GM19324 (cell line): ENCODE results near the gene KIF1A.

ENCODE experiments used
- ATAC-seq: cut with Tn5 transposase; IDR thresholded peaks from one replicate; pipeline ENCODE4 v1.9.1; 2021; ENCODE audit warnings: mild to moderate bottlenecking, moderate library complexity; ENCODE audit not compliant: unreplicated experiment, low FRiP score

KIF1A gene

DNA sequence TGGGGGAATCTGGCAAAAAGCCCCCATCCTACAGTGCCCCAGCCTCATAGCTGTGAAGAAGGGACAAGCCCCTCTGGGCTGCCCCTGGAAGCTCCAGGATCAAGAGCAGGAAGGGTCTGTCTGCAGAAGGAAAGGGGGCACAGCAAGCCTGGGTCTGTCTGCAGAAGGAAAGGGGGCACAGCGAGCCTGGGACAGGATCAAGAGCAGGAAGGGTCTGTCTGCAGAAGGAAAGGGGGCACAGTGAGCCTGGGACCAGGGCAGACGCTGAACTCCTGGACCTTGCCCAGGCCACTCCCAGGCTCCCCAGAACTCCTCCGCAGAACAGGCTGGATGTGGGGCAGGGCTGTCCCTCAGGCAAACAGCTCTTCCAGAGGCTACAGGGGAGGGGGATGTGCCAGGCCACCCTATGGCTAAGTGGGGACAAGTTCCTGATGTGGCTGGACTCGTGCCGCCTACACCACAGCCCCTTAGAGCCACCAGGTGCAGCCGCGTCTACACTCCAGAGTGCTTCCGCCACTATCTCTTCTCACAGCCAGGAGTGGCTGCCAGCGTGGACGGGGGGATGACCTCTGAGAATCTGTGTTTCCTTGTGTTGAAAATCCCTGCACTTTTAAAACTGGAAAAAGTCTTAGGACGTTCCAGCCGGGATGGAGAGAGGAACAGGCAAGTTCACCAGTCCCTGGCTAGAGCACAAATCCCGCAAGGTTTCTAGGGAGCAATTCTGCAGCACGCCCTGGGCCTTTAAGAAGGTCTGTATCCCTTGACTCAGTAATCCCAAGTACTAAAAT is 20.8 kb downstream of the KIF1A start:
- no peak for ATAC-seq

DNA sequence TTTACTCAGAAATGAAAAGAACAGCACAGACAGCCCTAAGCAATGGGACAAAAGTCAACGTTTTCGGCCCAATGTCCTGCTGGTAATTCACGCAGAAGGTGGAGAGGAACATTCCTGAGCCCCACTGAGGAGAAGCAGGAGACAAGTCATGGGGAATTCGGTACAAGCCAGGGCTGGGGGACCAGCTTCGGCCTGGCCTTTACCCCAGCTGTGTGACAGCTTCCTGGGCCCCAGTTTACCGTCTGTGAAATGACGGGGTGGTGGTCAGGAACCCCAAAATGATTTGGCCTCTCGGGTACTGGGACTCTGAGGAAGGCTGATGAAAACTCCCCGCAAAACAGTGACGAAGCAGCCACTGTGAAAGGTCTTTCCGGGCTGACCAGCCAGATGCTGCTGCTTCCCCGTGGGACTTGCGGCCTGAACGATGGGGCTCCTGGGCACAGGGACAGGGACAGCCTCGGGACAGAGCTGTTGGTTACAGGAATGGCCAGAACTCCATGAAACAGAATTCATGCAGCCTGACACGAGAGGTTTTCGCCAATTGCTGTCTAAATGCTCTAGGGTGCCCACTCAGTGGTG is 21.6 kb downstream of the KIF1A start:
- ATAC-seq: no peak

DNA sequence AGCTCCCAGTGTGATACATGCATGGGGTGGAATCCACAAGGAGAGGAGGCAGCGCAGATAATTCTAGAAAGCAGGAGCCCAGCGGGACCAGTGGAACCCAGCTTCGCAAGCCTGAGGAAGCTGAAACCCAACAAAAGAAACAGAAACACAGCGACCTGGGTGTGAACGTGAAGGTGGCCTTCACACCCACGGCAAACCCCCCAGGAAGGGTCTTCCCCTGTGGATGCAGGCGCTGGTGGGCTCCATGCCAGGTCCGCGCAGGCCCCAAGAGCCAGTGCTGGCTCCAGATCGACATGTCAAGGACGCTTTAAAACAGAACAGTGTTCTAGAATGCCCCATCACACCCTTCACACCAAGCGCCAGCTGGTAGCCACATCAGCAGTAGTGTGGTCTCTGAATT is 22.1 kb downstream of the KIF1A start:
- ATAC-seq: no peak

DNA sequence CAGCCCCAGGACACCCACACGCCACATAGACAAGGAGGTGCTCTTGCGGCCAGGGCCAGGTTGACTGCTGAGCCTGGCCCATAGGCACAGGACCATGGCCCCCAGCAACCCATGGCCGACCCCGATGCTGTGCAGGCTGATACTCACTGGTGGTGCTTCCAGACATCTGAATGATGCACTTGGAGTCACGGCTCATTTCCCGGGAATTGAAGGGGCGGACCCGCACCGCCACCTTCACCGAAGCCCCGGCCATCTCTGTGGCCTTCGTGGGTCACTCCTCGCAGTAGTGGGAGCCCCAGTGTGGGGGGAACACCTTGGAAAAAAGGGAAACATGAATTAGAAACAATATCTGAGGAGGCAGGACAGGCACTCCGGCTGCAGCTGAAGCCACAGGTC is 22.5 kb downstream of the KIF1A start:
- no peak for ATAC-seq

DNA sequence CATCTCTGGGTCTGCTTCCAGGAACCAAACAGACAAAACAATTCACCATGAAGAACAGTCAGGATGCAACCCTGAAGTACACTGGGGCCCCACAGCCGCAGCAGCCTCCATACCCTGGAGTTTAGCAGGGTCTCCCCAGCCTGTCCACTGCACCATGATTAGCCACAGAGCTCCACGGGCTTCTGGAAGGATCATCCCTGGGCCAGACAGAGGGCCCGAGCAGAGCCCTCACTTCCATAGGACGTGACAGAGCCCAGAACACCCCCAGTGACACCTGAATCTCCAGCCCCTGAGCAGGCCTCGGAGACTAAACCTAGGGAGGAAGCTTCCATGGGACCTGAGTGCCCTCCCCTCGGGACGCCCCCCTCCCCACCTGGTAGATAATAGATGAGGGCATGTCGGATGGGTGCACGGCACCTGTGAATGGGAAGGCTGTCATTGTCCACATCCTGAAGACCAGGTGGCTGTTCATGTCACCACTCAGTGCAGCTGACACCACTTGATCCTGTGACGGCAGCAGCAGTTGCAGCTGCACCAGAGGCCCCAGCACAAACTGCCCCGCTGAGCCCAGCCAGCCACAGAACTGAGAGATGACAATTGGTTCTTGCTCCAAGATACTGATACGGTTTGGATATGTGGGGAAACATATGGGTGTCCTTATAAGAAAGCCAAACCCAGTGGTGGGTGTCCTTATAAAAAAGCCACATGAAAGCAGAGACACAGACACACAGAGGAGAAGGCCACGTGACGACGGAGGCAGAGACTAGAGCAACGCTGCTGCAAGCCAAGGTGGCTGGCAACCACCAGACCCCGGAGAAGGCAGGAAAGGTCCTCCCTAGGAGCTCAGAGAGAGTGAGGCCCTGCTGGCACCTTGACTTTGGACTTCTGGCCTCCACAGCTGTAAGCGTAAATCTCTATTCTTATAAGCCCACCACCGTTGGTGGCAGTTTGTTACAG is 23.2 kb downstream of the KIF1A start:
- no peak for ATAC-seq

DNA sequence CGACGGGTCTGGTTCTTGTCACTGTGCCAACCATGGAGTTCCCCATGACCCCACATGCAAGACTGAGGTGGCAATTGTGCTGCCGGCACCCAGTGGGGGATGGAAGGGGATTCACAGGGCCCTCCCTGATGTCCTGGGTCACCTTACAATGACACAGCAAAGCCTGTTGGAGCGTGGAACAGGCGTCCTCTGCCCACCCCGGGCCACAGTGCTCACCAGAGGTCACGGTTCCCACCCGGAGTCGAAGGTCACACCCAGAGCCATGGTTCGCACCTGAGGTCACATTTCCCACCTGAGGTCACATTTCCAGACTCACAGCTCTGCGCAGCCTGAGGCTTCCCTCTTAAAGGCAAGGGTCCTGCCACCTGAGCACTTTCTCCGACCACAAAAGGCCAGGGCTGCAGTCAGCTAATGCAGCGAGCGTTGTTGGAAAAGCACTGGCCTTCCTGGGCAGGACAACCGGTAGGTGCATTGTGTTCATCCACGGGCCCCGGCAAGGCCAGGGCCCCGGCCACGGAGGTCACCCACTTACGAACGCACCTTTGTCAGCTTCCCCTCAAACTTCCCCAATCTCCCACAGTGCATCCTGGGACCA is 24.0 kb downstream of the KIF1A start:
- no peak for ATAC-seq

DNA sequence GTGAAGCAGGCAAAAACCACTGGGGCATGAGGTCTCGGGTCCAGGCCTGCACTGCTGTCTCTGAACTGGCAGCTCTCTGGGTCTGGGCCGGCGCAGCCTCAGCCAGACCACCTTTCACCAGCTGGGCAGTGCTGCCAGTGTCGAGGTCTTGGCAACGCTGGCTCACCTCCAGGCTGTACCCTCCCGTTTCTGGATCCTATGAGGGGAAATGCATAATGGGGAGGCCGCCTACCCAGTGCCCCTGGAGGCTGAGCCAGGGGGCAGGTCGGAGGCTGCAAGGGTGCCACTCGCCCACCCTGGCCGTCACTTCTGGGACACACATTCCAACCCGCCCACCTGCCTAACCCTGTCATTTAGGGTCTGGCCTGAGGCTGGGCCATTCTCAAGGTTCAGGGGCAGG is 24.6 kb downstream of the KIF1A start:
- ATAC-seq: no peak

DNA sequence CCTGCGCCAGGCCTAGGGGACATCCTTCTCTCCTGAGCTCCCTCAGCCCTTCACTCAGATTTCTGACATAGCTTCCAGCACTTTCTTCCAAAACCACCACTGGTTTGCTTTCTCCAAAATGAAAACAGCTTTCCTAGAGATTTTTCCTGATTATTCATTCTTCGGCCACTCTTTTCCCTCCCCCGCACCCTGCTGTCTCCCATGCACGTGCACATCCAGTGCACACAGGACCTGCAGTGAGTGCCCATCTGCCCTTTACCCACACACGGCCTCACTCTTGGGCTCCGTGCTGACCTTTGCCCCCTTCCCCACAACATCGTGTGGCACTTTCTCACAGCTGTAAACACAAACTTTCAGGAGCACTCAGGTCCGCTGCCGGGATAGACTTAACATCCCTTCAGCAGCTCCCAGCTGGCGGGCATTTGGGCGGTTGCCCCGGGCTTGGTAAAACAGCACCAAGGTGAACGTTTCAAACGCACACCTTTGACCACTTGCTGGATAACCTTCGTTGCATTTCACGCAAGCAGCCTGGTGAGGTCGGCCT is 25.8 kb downstream of the KIF1A start:
- ATAC-seq: no peak

DNA sequence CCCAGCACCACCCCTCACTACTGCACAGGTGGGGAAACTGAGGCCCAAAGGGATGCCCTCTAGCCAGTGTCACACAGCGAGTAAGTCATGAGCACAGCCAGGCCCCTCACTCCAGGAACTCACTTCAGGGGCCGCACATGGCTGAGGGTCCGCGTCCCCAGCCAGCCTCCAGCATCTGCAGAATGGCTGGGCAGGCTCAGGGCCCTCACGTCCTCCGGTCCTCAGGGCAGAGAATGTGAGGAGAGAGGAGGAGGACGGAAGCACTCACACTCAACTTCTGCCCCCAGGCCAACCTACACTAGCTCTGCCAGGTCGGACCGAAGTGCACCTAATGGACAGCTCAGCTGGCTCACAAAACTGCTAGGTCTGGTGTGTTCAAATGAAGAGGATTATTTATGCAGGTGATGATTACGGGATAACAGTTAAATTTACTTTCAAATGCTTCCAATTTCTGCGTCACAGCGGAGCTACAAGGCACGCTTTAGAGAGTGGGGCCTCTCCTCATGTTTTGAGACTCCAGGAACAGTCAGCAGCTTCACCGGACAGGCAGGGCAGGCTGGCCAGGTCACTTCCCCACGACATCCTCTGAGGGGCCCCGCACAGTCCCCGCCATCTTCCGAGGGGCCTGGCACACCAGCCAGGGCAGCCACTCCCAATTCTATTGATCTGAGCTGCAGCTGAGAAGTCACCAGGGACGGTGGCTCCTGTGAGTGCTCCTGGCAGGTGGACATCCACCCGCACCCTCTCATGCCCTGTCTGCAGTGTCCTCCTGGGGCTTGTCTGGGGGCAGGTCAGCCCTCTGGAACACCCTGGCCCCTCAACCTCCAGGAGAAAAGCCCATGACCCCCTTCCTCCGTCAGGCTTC is 26.5 kb downstream of the KIF1A start:
- no peak for ATAC-seq

DNA sequence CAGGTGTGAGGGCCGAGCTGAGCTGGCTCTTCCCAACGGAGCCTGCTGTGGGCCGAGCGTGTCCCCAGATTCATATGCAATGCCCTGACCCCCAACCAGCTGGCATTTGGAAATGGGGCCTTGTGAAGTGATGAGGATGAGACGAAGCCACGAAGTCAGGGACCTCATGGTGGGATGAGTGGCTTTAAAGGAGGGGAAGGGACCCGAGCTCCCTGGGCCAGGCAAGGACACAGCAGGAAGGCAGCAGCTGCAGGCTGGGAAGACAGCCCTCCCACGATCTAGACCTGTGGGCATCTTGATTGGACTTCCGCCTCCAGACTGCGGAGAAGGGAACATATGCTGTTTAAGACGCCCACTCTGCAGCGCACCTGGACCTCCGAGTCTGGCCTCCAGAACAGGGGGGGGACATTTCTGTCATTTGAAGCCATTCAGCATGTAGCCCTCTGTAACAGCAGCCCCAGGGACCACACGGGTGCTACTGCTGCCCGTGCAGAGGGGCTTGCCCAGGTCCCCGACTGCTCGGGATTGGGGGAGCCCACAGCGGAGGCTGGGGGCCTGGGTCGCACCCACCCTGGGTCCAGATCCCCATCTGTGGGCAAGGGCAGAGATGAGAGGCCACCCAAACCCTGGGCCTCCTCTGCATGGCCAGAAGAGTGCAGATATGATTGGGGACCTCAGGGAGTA is 27.2 kb downstream of the KIF1A start:
- ATAC-seq: no peak

DNA sequence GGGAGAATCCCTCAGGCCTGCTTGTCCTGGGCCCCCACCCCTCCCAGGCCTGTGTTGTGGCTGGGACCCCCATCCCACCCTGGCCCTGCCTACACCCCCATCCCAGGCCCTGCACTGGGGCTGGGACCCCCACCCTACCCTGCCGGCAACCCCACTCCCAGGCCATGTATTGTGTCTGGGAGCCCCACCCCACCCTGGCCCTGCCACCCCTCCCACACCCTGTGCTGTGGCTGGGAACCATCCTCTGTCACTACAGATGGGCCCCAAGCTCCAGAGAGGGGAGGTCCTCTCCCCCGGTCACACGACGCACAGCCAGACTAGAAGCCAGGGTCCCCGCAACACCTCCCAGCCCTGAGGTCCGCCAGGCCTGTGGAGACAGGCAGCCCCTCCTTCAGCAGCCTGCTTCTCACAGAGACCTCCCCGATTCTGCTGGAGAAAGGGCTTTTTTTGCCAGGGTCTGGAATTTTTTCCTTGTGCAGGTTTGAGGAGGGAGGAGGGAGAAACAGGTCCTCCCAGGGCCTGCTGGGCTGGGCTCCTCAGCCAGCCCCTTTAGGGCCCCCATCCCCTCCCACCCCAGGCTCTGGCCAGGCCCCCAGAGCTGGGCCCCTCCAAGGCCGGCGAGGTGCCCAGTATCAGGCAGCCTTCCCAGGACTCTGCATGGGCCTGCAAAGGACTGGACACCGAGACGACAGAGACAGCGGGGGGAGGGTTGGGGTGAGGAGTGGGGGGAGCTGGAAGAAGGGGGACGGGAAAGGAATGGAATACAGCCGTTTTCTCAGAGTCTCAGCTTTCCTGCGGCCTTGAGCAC is 28.0 kb downstream of the KIF1A start:
- ATAC-seq: no peak

DNA sequence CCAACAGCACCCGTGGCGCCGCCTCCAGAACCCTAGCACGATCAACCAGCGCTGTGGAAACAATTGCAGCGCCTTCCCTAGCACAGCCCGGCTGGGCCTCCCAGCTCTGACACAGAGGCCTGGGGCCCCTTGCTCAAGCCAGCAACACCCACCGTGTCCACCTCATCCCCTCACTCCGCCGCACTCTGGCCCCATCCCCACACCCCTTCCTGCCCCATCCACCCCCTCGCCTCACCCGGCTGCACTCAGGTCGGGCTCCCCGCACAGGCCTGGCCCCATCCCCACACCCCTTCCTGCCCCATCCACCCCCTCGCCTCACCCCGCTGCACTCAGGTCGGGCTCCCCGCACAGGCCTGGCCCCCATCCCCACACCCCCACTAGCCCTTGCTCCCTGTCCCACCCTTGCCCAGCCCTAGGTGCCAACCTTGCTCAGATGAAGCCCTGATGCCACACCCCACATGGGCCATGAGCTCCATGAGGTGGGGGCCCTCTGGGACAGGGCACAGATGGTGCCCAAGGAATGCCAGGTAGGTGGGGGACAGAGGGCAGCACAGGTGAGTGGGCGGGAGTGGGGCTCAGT is 28.7 kb downstream of the KIF1A start:
- no peak for ATAC-seq

DNA sequence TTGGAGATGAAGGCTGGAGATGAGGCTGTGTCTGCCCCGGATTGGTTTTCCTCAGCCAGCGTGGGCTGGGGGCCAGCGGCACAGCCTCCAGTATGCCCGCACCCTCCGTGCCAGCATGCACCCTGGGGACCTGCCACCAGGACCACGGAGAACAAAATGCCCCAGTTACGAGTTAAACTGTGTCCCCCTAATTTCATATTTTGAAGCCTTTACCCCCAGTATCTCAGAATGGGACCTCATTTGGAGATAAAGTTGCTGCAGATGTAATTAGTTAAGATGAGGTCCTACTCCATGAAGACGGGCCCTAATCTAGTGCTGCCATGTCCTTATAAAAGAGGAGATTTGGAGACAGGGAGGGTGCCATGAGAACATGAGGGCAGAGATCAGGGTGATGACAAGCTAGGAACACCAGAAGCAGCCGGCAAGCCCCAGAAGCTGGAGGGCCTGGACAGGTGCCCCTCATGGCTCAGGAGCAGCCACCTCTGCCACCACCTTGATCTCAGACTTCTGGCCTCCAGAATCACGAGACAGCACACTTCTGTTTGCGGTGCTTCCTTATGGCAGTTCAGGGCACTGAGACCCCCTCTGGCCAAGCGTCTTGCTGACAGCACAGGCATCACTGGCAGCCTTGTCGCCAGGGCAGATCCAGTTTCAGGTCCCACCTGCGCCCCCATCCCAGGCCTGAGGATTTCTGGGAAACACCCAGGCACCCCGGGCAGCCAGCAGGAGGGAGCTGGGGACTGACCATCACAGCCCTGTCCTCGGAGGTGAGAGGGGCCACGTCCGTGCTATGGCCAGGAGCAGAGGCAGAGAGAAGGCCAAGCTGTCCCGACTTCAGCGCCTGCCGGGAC is 29.4 kb downstream of the KIF1A start:
- no peak for ATAC-seq

DNA sequence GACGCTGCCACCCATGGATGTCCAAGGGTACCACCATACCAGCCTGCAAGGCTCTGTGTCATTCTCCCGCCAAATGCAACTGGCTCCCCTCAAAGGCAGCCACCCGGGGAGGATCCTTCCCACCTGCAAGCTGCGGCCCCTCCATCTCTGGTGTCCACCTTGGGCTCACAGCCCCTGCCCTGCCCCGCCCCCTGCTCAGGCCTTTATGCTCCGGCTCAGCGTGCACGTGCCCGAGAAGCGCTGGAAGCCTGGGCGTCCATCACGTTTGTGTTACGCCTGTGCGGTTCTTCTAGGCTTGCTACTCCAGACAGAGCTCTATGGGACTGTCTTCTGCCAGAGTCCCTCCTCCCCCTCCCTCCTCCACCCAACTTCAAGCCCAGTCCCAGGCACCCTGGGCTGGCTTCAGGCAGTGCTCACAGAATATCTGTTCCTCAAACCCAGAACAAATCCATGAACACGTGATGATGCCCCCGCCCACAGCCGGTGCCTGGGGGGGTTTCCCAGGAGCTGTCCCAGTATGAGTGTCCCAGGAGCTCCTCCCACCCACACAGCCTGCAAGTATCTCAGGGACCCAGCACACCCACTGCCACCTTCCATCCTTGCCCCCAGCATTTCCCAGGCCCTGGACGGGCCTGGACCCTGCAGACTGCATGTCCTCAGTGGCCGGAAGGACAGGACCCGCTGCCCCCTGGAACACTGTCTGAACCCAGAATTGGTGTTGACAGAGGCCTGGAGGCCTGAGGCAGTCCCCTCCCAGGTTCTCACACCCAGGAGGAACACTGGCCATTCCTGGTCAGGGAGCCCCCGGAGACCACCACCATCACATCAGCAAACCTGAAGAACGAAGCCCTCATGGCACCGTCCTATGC is 30.3 kb downstream of the KIF1A start:
- ATAC-seq: no peak

DNA sequence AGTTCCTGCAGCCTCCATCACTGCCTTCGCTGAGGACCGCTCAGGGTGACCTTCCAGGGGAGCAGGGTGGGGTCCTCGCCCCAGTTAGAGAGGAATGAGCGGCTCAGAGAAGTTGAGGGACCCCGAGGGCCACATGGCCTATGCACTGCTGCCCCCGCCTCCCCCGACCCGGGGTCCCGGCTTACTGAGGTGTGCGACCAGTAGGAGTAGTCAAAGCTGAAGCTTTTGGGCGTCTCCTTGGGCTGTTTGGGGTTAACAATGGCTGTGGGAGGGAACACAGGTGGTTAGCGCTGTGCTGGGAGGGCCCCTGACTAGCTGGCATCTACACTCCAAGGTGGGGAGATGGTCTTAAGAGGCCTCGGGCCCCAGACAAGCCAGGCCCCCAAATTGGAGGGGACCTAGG is 31.0 kb downstream of the KIF1A start:
- no peak for ATAC-seq

DNA sequence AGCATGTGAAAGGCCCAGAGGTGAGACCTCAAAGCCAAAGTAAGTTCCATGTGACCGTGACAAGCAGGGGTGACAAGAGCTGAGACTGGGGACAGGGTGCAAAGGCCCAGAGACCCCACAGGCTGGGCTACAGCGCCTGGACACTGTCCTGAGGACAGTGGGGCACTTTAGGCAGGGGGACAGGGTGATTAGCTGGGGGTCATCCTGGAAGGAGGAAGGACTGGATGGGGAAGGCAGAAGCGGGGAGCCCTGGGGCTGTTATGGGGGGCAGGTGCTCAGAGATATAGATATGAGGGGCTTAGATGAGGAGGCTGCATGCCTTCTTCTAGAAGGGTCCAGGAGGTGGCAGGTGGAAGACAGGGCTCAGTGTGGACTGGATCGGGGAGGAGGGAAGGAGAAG is 31.5 kb downstream of the KIF1A start:
- ATAC-seq: no peak
